H9 (cell line): ENCODE results near the gene PRF1. TPM values are rescaled to one million over a fixed set of nuclear protein-coding genes. Genes with fewer than 3 reads are reported as not detected.

Experiments used
- DNase-seq: peaks from one replicate; pipeline ENCODE4 v3.0.0-alpha.2; 2017
- H2AFZ ChIP-seq: one replicate; pipeline ENCODE4 v1.6.1; 2013; ENCODE audit warnings: mild to moderate bottlenecking, low read length, control low read depth, moderate library complexity
- H2AK5ac ChIP-seq: 2 replicates; pipeline ENCODE4 v1.6.1; 2013; ENCODE audit warnings: low read length, control low read depth, mixed read lengths; ENCODE audit not compliant: insufficient read length
- H2BK120ac ChIP-seq: one replicate; pipeline ENCODE4 v1.6.1; 2013; ENCODE audit warnings: low read depth, mild to moderate bottlenecking, low read length, control low read depth, inconsistent platforms; ENCODE audit not compliant: poor library complexity, severe bottlenecking
- H2BK12ac ChIP-seq: 2 replicates; pipeline ENCODE4 v1.6.1; 2013; ENCODE audit warnings: low read length, control low read depth, mixed read lengths, low read depth; ENCODE audit not compliant: insufficient read length
- H2BK15ac ChIP-seq: 2 replicates; pipeline ENCODE4 v1.6.1; 2013; ENCODE audit warnings: low read depth, low read length, control low read depth
- H2BK20ac ChIP-seq: one replicate; pipeline ENCODE4 v1.6.1; 2013; ENCODE audit warnings: low read depth, mild to moderate bottlenecking, low read length, control low read depth, inconsistent platforms; ENCODE audit not compliant: poor library complexity, severe bottlenecking
- H2BK5ac ChIP-seq: 2 replicates; pipeline ENCODE4 v1.6.1; 2013; ENCODE audit warnings: low read length, control low read depth, mixed read lengths; ENCODE audit not compliant: insufficient read length
- H3K14ac ChIP-seq: 2 replicates; pipeline ENCODE4 v1.6.1; 2013; ENCODE audit warnings: low read length, control low read depth; ENCODE audit not compliant: insufficient read depth
- H3K18ac ChIP-seq: 2 replicates; pipeline ENCODE4 v1.6.1; 2013; ENCODE audit warnings: low read depth, mild to moderate bottlenecking, mixed read lengths, low read length, control low read depth; ENCODE audit not compliant: insufficient read length
- H3K23ac ChIP-seq: 2 replicates; pipeline ENCODE4 v1.6.1; 2013; ENCODE audit warnings: low read length, control low read depth, mixed read lengths, low read depth; ENCODE audit not compliant: insufficient read length
- H3K23me2 ChIP-seq: 2 replicates; pipeline ENCODE4 v1.6.1; 2013; ENCODE audit warnings: low read depth, mild to moderate bottlenecking, mixed read lengths, low read length, control low read depth; ENCODE audit not compliant: insufficient read length, poor library complexity, severe bottlenecking
- H3K27ac ChIP-seq: 2 replicates; pipeline ENCODE4 v1.5.1; 2013; ENCODE audit warnings: low read length, control low read depth, mixed read lengths, low read depth; ENCODE audit not compliant: insufficient read length
- H3K27me3 ChIP-seq: 2 replicates; pipeline ENCODE4 v1.6.1; 2013; ENCODE audit warnings: low read length, control low read depth, inconsistent platforms; ENCODE audit not compliant: insufficient read depth
- H3K4ac ChIP-seq: 2 replicates; pipeline ENCODE4 v1.6.1; 2013; ENCODE audit warnings: low read depth, mild to moderate bottlenecking, control low read depth, inconsistent platforms, low read length, moderate library complexity
- H3K4me1 ChIP-seq: 2 replicates; pipeline ENCODE4 v1.6.1; 2013; ENCODE audit warnings: low read length, control low read depth, inconsistent platforms; ENCODE audit not compliant: insufficient read depth
- H3K4me2 ChIP-seq: 2 replicates; pipeline ENCODE4 v1.6.1; 2013; ENCODE audit warnings: low read length, control low read depth, mixed read lengths; ENCODE audit not compliant: insufficient read length, insufficient read depth
- H3K56ac ChIP-seq: 2 replicates; pipeline ENCODE4 v1.6.1; 2013; ENCODE audit warnings: low read depth, mild to moderate bottlenecking, mixed read lengths, low read length, control low read depth; ENCODE audit not compliant: insufficient read length
- H3K79me1 ChIP-seq: 2 replicates; pipeline ENCODE4 v1.6.1; 2013; ENCODE audit warnings: low read depth, mild to moderate bottlenecking, moderate library complexity, low read length, control low read depth, inconsistent platforms; ENCODE audit not compliant: insufficient read depth, poor library complexity, severe bottlenecking
- H3K79me2 ChIP-seq: 2 replicates; pipeline ENCODE4 v1.6.1; 2013; ENCODE audit warnings: low read length, control low read depth, inconsistent platforms; ENCODE audit not compliant: insufficient read depth
- H3K9ac ChIP-seq: 2 replicates; pipeline ENCODE4 v1.6.1; 2013; ENCODE audit warnings: low read length, control low read depth, mixed read lengths; ENCODE audit not compliant: insufficient read length; ENCODE audit errors: extremely low read depth
- H3K9me3 ChIP-seq: one replicate; pipeline ENCODE4 v1.6.1; 2013; ENCODE audit warnings: low read depth, low read length, inconsistent platforms; ENCODE audit not compliant: control insufficient read depth
- H3T11ph ChIP-seq: one replicate; pipeline ENCODE4 v1.6.1; 2013; ENCODE audit warnings: mild to moderate bottlenecking, low read length, control low read depth, inconsistent platforms
- H4K20me1 ChIP-seq: one replicate; pipeline ENCODE4 v1.6.1; 2013; ENCODE audit not compliant: control insufficient read depth, insufficient read length, insufficient read depth
- H4K5ac ChIP-seq: 2 replicates; pipeline ENCODE4 v1.6.1; 2013; ENCODE audit warnings: low read depth, mild to moderate bottlenecking, mixed read lengths, low read length, control low read depth; ENCODE audit not compliant: insufficient read length
- H4K8ac ChIP-seq: replicated peaks from 2 replicates; pipeline ENCODE4 v1.6.1; 2013; ENCODE audit warnings: low read length, control low read depth, mixed read lengths, low read depth; ENCODE audit not compliant: insufficient read length
- H4K91ac ChIP-seq: 2 replicates; pipeline ENCODE4 v1.6.1; 2013; ENCODE audit warnings: low read depth, mild to moderate bottlenecking, moderate library complexity, mixed read lengths, low read length, control low read depth; ENCODE audit not compliant: insufficient read length
- H3K27ac Mint-ChIP-seq, 3 experiments: 2 replicates in 2 of 3; 3 replicates in 1 of 3; pipeline ENCODE4 v1.8.0; 2020 to 2021; ENCODE audit warnings: mixed read lengths in 3 of 3, mild to moderate bottlenecking in 1 of 3, moderate library complexity in 1 of 3
- H3K27me3 Mint-ChIP-seq: 2 replicates; pipeline ENCODE4 v1.8.0; 2021; ENCODE audit warnings: low read depth, mild to moderate bottlenecking, moderate library complexity, mixed read lengths
- H3K36me3 Mint-ChIP-seq, 3 experiments: 2 replicates in 2 of 3; 3 replicates in 1 of 3; pipeline ENCODE4 v1.8.0; 2020 to 2021; ENCODE audit warnings: low read depth in 3 of 3, mixed read lengths in 3 of 3; ENCODE audit not compliant: insufficient read depth in 1 of 3
- H3K4me1 Mint-ChIP-seq, 2 experiments: 2 replicates each; pipeline ENCODE4 v1.8.0; 2020; ENCODE audit warnings: mixed read lengths in 2 of 2
- H3K4me3 Mint-ChIP-seq, 2 experiments: 2 replicates in 1 of 2; 3 replicates in 1 of 2; pipeline ENCODE4 v1.8.0; 2020 to 2021; ENCODE audit warnings: mild to moderate bottlenecking in 2 of 2, mixed read lengths in 2 of 2, moderate library complexity in 1 of 2
- H3K9me3 Mint-ChIP-seq, 2 experiments: 2 replicates in 1 of 2; 3 replicates in 1 of 2; pipeline ENCODE4 v1.8.0; 2020; ENCODE audit warnings: mild to moderate bottlenecking in 2 of 2, mixed read lengths in 2 of 2, moderate library complexity in 1 of 2
- CTCF ChIP-seq: fragments of 200-600 bp; sonication (generic); conservative IDR thresholded peaks from 3 replicates; pipeline ENCODE4 v1.8.0; 2021; ENCODE audit warnings: antibody characterized with exemption, mild to moderate bottlenecking
- WGBS: extraction: QIAGEN DNeasy Blood & Tissue Kit; methylation state at CpG from one replicate; pipeline ENCODE4 v1.1.7; 2013; ENCODE audit warnings: missing lambda C conversion rate, low lambda C conversion rate, mixed read lengths; ENCODE audit not compliant: insufficient read length; ENCODE audit errors: extremely low coverage; 5-methylcytosine and 5-hydroxymethylcytosine counted together
- total RNA-seq: library from RNA; stranded (reverse); gene quantifications from 2 replicates; pipeline ENCODE4 v1.2.1, GENCODE V29; 2021

PRF1 gene
- total RNA-seq, 1 experiment from 2014 or later = not detected

GRCh38 chr10:70559861-70560260 lies 42.7 kb downstream of the PRF1 start:
- Histone ChIP-seq H4K91ac (no peak overlapping the region), H2AK5ac (no peak overlapping the region), H2BK12ac (no peak overlapping the region), H2BK120ac (no peak overlapping the region), H3K27ac (no peak overlapping the region), H3K23ac (no peak overlapping the region), H3K23me2 (no peaks in the 10 kb centered on the region), H2AFZ (no peak overlapping the region), H3K56ac (no peak overlapping the region), H3K79me2 (no peaks in the 10 kb centered on the region), H3K14ac (no peak overlapping the region), H3K27me3 (no peaks in the 10 kb centered on the region), H3T11ph (no peak overlapping the region), H3K4ac (no peak overlapping the region), H4K8ac (no peak overlapping the region), H3K9me3 (no peaks in the 10 kb centered on the region), H3K79me1 (no peaks in the 10 kb centered on the region), H3K18ac (no peak overlapping the region), H2BK15ac (no peak overlapping the region), H4K5ac (no peak overlapping the region), H3K9ac (no peak overlapping the region), H2BK20ac (no peak overlapping the region), H2BK5ac (no peak overlapping the region), H4K20me1 (no peaks in the 10 kb centered on the region), H3K4me2 (no peak overlapping the region), H3K4me1 (no peaks in the 10 kb centered on the region)
- DNase-seq = no peak
- H3K9me3 Mint-ChIP-seq = no peaks in the 10 kb centered on the region; a peak in 1 of 5 replicates
- no peak overlapping the region; a peak in 1 of 5 replicates for H3K4me3 Mint-ChIP-seq
- H3K27me3 Mint-ChIP-seq = no peaks in the 10 kb centered on the region
- peak overlapping the region in 2 of 3 experiments; percentile 72 to 93; a peak in 2 of 7 replicates for H3K27ac Mint-ChIP-seq
- no peak for TF ChIP-seq CTCF
- WGBS = no CpG with 5 or more reads among the region's 5 CpGs
- H3K36me3 Mint-ChIP-seq = peaks cover 0 to 6% (median 2%) of the 10 kb centered on the region in 3 experiments; a peak in 5 of 7 replicates
- peaks cover 19 to 29% of the 10 kb centered on the region in 2 experiments for H3K4me1 Mint-ChIP-seq
